Measurements from ENCODE around the gene RNF145. TPM values are rescaled to one million over a fixed set of nuclear protein-coding genes. Genes with fewer than 3 reads are reported as not detected.

Gene RNF145
- total and polyA plus RNA-seq, 8 donors: 116 to 216 (median 149) TPM

DNA sequence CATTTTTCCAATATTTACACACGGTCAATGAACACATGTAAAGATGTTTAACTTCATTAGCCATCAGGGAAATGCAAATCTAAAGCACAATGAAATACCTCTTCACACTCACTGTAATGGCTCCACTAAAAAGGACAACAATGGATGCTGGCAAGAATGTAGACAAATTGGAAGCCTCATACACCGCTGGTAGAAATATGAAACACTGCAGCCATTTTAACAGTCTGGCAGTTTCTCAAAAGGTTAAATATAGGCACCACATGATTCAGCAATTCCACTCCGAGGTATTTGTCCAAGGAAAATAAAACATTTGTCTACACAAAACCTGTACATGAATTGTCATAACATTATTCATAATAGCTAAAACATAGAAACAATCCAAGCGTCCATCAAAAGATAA lies 20.0 kb downstream of the RNF145 start:
- DNase-seq: no peak
- intact Hi-C loops (cut with DNase I): no loop called here
- H3K27me3 ChIP-seq: no peaks in the 10 kb centered on the region
- no peaks in the 10 kb centered on the region for H3K9me3 ChIP-seq
- H3K36me3 ChIP-seq: peaks cover 0 to 56% of the 10 kb centered on the region in 2 donors
- H3K27ac ChIP-seq: no peak overlapping the region
- H3K4me1 ChIP-seq: peaks cover 3 to 45% of the 10 kb centered on the region in 2 donors
- ATAC-seq: no peak
- H3K4me3 ChIP-seq: no peak overlapping the region
- TF ChIP-seq CTCF (IDR thresholded peaks at IDR 0.05): no peak

DNA sequence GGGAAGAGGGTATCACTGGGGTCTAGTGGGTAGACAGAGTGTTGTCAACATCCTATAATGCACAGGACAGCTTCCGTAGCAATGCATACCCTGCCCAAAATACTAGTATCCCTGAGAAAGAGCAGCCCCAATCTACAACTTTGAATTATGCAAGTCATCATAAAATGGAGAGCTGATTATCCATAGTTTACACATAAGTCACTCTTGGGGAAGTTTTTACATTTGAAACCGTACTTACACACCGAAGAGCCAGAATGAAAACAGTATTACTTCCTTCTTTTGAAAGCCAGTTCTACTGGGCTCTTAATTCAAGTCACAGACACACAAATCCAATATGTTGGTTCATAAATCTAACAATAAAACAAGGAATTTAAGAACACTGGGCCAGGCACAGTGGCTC lies 21.6 kb downstream of the RNF145 start:
- Histone ChIP-seq H3K4me3 (no peak overlapping the region), H3K4me1 (peaks cover 15 to 61% of the 10 kb centered on the region in 2 donors), H3K27ac (peak overlapping the region; percentile 78 to 88), H3K27me3 (no peaks in the 10 kb centered on the region), H3K9me3 (no peaks in the 10 kb centered on the region), H3K36me3 (peaks cover 0 to 41% of the 10 kb centered on the region in 2 donors)
- DNase-seq (no peak), ATAC-seq (no peak)
- intact Hi-C loops (cut with DNase I): no loop called here
- TF ChIP-seq CTCF (IDR thresholded peaks at IDR 0.05): no peak

DNA sequence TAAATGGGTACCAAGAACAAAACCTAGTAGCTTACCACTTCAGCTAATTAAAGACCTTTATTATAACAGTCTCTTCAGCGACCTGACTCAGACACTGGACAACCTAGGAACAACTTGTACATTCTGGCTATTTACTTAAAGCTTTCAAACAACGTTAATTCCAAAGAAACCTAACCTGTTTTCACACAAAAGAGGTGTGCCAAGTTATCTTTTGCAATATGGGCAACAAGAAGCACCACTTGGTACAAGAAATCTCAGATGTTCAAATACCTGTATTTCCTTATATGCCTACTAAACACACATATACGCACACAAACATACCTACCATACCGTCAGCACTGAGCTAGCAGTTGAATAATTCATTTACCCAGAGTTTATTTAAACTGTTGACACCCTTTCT lies 23.0 kb downstream of the RNF145 start:
- Histone ChIP-seq H3K4me3 (no peak overlapping the region), H3K27ac (peak overlapping the region; percentile 78 to 88), H3K9me3 (no peaks in the 10 kb centered on the region), H3K36me3 (peaks cover 0 to 40% of the 10 kb centered on the region in 2 donors), H3K4me1 (peaks cover 29 to 75% of the 10 kb centered on the region in 2 donors), H3K27me3 (no peaks in the 10 kb centered on the region)
- ATAC-seq (peak; percentile 81), DNase-seq (peak in 1 of 4 donors; percentile 65)
- intact Hi-C loops (cut with DNase I): no loop called here
- no peak for TF ChIP-seq CTCF (IDR thresholded peaks at IDR 0.05)

GRCh38 chr5:159185773-159186172 lies 23.6 kb downstream of the RNF145 start:
- ATAC-seq (no peak), DNase-seq (no peak)
- Histone ChIP-seq H3K9me3 (no peaks in the 10 kb centered on the region), H3K27ac (peak overlapping the region; percentile 78 to 88), H3K36me3 (peaks cover 0 to 44% of the 10 kb centered on the region in 2 donors), H3K27me3 (no peaks in the 10 kb centered on the region), H3K4me3 (no peak overlapping the region), H3K4me1 (peaks cover 34 to 80% of the 10 kb centered on the region in 2 donors)
- TF ChIP-seq CTCF (IDR thresholded peaks at IDR 0.05): no peak
- intact Hi-C loops (cut with DNase I): no loop called here

DNA sequence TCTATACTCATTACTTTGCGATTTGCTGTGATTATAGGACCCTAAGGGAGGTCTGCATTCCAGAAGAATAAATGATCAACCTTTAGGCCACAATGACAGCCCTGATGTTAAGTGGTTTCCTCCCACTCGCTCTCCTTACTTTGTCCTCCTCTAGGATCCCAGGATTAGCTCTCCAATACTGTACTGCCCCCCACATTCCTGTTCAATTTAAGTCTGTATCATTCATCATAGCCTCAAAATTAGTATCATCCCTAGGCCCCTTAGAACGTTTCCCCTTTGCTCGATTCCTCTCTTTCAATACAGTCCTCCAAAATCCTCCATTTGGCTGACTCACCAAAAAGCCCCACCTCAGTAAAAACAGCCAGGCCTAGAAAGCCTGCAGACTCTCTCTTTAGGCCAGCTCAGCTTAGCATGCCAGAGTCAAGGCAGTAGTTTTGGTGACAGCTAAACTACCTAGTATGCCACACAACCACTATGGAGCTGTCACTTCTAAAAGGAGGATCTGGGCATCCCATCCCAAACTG lies 24.4 kb downstream of the RNF145 start:
- Histone ChIP-seq H3K36me3 (peaks cover 0 to 46% of the 10 kb centered on the region in 2 donors), H3K4me1 (peaks cover 37 to 87% of the 10 kb centered on the region in 2 donors), H3K9me3 (no peaks in the 10 kb centered on the region), H3K27ac (peak overlapping the region; percentile 78 to 88), H3K27me3 (no peaks in the 10 kb centered on the region), H3K4me3 (no peak overlapping the region)
- intact Hi-C loops (cut with DNase I): no loop called here
- no peak for DNase-seq
- TF ChIP-seq CTCF (IDR thresholded peaks at IDR 0.05): no peak
- peak; percentile 14 for ATAC-seq
